A673 (cell line): ENCODE results near the gene SNX27. TPM values are rescaled to one million over a fixed set of nuclear protein-coding genes. Genes with fewer than 3 reads are reported as not detected.

Experiments used
- BruUV-seq: library from RNA; stranded (reverse); fragments of 400-500 nt; replicated peaks from 2 replicates; lab custom pipeline; 2021; lab: Mats Ljungman, UMichigan
- CTCF ChIA-PET: fragments of 300-600 bp; sonication (Branson Sonifier 250); formaldehyde crosslinking; loops from one replicate; lab custom pipeline; 2022; ENCODE audit warnings: antibody characterized with exemption; lab: Charles Lee
- POLR2A ChIA-PET: fragments of 300-600 bp; sonication (Branson Sonifier 250); formaldehyde crosslinking; loops from one replicate; lab custom pipeline; 2022; ENCODE audit warnings: antibody characterized with exemption; ENCODE audit not compliant: low non-redundant PET; lab: Charles Lee
- DNase-seq: peaks from one replicate; pipeline ENCODE4 v3.0.0-alpha.2; 2015; ENCODE audit warnings: low spot score
- H3K27ac ChIP-seq: fragments of 200-600 bp; sonication (generic); 2 replicates; pipeline ENCODE4 v1.5.1; 2016; ENCODE audit warnings: mixed run types, low read depth, mild to moderate bottlenecking, mixed read lengths, antibody characterized with exemption, low read length; ENCODE audit not compliant: poor library complexity, severe bottlenecking
- H3K27me3 ChIP-seq: fragments of 200-600 bp; sonication (generic); replicated peaks from 2 replicates; pipeline ENCODE4 v1.6.1; 2017; ENCODE audit warnings: mixed run types, low read depth, mild to moderate bottlenecking, mixed read lengths, antibody characterized with exemption, low read length; ENCODE audit not compliant: insufficient read depth, poor library complexity
- H3K36me3 ChIP-seq: fragments of 200-600 bp; sonication (generic); 2 replicates; pipeline ENCODE4 v1.6.1; 2016; ENCODE audit warnings: mixed run types, mild to moderate bottlenecking, mixed read lengths, antibody characterized with exemption, low read length; ENCODE audit not compliant: insufficient read depth, poor library complexity, severe bottlenecking
- H3K4me1 ChIP-seq: fragments of 200-600 bp; sonication (generic); 2 replicates; pipeline ENCODE4 v1.6.1; 2017; ENCODE audit warnings: mixed run types, mild to moderate bottlenecking, mixed read lengths, antibody characterized with exemption, low read length; ENCODE audit not compliant: insufficient read depth, poor library complexity, severe bottlenecking
- H3K4me3 ChIP-seq: fragments of 200-600 bp; sonication (generic); 2 replicates; pipeline ENCODE4 v1.5.1; 2016; ENCODE audit warnings: low read depth, mixed run types, mild to moderate bottlenecking, mixed read lengths, low read length; ENCODE audit not compliant: poor library complexity, severe bottlenecking
- H3K9me3 ChIP-seq: fragments of 200-600 bp; sonication (generic); 2 replicates; pipeline ENCODE4 v1.6.1; 2016; ENCODE audit warnings: mixed run types, low read depth, mild to moderate bottlenecking, mixed read lengths, antibody characterized with exemption, low read length; ENCODE audit not compliant: poor library complexity, severe bottlenecking
- EZH2 ChIP-seq: fragments of 200-600 bp; sonication (generic); IDR thresholded peaks from 2 replicates; pipeline ENCODE4 v1.6.1; 2017; ENCODE audit warnings: borderline replicate concordance, low read depth, mild to moderate bottlenecking, mixed read lengths, antibody characterized with exemption, low read length; ENCODE audit not compliant: poor library complexity, severe bottlenecking
- intact Hi-C: fragments of 100-400 bp; cut with micrococcal nuclease; formaldehyde crosslinking; loops from one replicate; pipeline ENCODE4 v1.10.0; 2022; ENCODE audit not compliant: unreplicated experiment
- total RNA-seq: library from RNA; stranded (reverse); gene quantifications from 2 replicates; pipeline ENCODE4 v1.2.3, GENCODE V29; 2021
- TF ChIP-seq, protein P1 (sequence below): fragments of 300-800, 200-600 bp; sonication (generic); conservative IDR thresholded peaks from 2 replicates; pipeline ENCODE4 v1.5.1; 2017; ENCODE audit warnings: low read depth, mild to moderate bottlenecking, antibody characterized with exemption, low read length, moderate library complexity, mixed read lengths

Gene SNX27
- total RNA-seq, 1 experiment from 2014 or later: 45.9 TPM

- intact Hi-C loops: no loop called here
- POLR2A ChIA-PET: no interaction called here
- Histone ChIP-seq H3K36me3 (no peaks in the 10 kb centered on the region), H3K4me3 (no peak overlapping the region), H3K4me1 (no peaks in the 10 kb centered on the region), H3K27me3 (no peaks in the 10 kb centered on the region), H3K27ac (no peak overlapping the region), H3K9me3 (no peaks in the 10 kb centered on the region)
- TF ChIP-seq, protein P1, sequence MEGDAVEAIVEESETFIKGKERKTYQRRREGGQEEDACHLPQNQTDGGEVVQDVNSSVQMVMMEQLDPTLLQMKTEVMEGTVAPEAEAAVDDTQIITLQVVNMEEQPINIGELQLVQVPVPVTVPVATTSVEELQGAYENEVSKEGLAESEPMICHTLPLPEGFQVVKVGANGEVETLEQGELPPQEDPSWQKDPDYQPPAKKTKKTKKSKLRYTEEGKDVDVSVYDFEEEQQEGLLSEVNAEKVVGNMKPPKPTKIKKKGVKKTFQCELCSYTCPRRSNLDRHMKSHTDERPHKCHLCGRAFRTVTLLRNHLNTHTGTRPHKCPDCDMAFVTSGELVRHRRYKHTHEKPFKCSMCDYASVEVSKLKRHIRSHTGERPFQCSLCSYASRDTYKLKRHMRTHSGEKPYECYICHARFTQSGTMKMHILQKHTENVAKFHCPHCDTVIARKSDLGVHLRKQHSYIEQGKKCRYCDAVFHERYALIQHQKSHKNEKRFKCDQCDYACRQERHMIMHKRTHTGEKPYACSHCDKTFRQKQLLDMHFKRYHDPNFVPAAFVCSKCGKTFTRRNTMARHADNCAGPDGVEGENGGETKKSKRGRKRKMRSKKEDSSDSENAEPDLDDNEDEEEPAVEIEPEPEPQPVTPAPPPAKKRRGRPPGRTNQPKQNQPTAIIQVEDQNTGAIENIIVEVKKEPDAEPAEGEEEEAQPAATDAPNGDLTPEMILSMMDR: no peak
- TF ChIP-seq EZH2: no peak
- CTCF ChIA-PET: no interaction called here
- DNase-seq: no peak
- BruUV-seq: no TSS peak
Observed at GRCh38 chr1:151574575-151575529, 37.0 kb upstream of the SNX27 start.

DNA sequence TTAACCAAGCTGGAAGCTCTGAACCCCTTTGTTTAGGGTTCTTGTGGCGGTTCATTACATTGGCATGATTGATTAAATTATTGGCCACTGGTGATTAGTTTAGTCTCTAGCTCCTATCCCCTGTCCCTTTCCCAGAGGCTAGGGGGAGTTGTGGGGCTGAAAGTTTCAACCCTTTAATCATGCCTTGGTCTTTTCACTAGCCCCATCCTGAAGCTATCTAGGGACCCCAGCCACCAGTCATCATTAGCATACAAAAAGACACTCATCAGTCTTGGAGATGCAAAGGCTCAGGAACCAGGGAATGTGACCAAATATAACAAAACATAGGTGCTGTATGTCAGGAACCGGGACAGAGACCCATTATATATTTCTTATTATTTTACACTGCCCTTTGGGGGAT, 34.7 kb upstream of the SNX27 start:
- Histone ChIP-seq H3K36me3 (no peaks in the 10 kb centered on the region), H3K4me1 (no peaks in the 10 kb centered on the region), H3K9me3 (no peaks in the 10 kb centered on the region), H3K27me3 (no peaks in the 10 kb centered on the region), H3K4me3 (no peak overlapping the region), H3K27ac (no peak overlapping the region)
- ChIA-PET POLR2A (interaction anchor here (0.7 kb wide), 1 partner anchor 63 kb away, joined by 4 read pairs; no protein-coding TSS in a partner anchor), CTCF (no interaction called here)
- no peak for TF ChIP-seq EZH2
- intact Hi-C loops: no loop called here
- BruUV-seq: no TSS peak
- DNase-seq: no peak

DNA sequence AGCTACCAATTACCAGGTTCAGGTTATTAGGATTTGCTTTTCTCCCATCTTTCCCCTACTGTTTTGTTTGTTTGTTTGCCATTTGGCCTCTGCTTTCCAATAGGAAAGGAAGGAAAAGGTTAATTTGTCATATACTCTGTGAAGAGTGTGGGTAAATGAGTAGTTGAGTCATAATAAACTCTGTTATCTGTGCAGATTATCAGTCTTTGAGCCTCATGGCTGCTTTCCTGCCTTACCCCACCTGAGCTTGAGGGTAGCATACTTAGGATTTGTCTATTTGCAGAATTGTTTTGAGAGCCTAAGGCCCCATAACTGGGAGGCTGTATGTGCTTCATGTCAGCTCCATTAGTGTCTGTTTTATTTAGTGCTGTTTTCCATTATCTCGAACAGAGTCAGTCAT, 32.9 kb upstream of the SNX27 start:
- Histone ChIP-seq H3K9me3 (no peaks in the 10 kb centered on the region), H3K4me3 (no peak overlapping the region), H3K4me1 (no peaks in the 10 kb centered on the region), H3K27ac (no peak overlapping the region), H3K36me3 (no peaks in the 10 kb centered on the region), H3K27me3 (no peaks in the 10 kb centered on the region)
- BruUV-seq: no TSS peak
- TF ChIP-seq, protein P1: no peak
- no peak for TF ChIP-seq EZH2
- CTCF ChIA-PET: no interaction called here
- POLR2A ChIA-PET: no interaction called here
- DNase-seq: no peak
- intact Hi-C loops: no loop called here
